Pancreas (tissue), 10 donors: ENCODE measurements around the gene WTIP. TPM values are rescaled to one million over a fixed set of nuclear protein-coding genes. Genes with fewer than 3 reads are reported as not detected.
"Not testable (repeated sequence)": the region's sequence is repeated elsewhere in the genome, so short reads cannot be mapped to it uniquely, and the experiment has no call there.

Source experiments
- ATAC-seq, 4 donors: fragments of 200-7000 bp; cut with Tn5 transposase; one replicate each; pipeline versions ENCODE4 v1.8.0 to v1.9.1; 2020; ENCODE audit warnings: mild to moderate bottlenecking in 4 of 4, moderate library complexity in 4 of 4
- DNase-seq, 6 donors: peaks; one replicate each; pipeline ENCODE4 v3.0.0-alpha.2; 2020
- FAIRE-seq: peaks from 2 replicates; lab custom pipeline; 2012; peaks lifted over from hg19 to GRCh38; lab: Jason Lieb, UNC
- H3K27ac ChIP-seq, 4 donors: fragments of 200-600 bp; sonication (generic); 1 replicate in 3 of 4; 2 replicates in 1 of 4; pipeline versions ENCODE4 v1.5.0 to v1.8.0; 2020
- H3K27me3 ChIP-seq, 4 donors: fragments of 200-600 bp; one replicate each; pipeline ENCODE4 v1.8.0; 2021
- H3K36me3 ChIP-seq, 3 donors: fragments of 200-600 bp; sonication (generic) in 1 of 3; one replicate each; pipeline versions ENCODE4 v1.5.0 to v1.8.0; 2020 to 2021
- H3K4me1 ChIP-seq, 3 donors: fragments of 200-600 bp; one replicate each; pipeline ENCODE4 v1.8.0; 2021
- H3K4me3 ChIP-seq, 4 donors: fragments of 200-600 bp; sonication (generic) in 2 of 4; one replicate each; pipeline versions ENCODE4 v1.5.0 to v1.8.0; 2020 to 2021
- H3K9me3 ChIP-seq, 4 donors: fragments of 200-600 bp; one replicate each; pipeline ENCODE4 v1.8.0; 2021
- WGBS, 2 donors: extraction: QIAGEN DNeasy Blood & Tissue Kit; methylation state at CpG; one replicate each; pipeline ENCODE4 v1.1.7; 2013; 5-methylcytosine and 5-hydroxymethylcytosine counted together
- intact Hi-C, 3 donors: fragments of 100-400 bp; cut with DNase I; formaldehyde crosslinking; loops; one replicate each; pipeline versions ENCODE4 v1.11.1 to v1.14.2; 2022
- polyA plus RNA-seq, 2 donors: library from polyadenylated mRNA; stranded (reverse); fragments of 200-250 nt; gene quantifications; one replicate each; pipeline ENCODE4 v1.2.3, GENCODE V29; 2013
- total RNA-seq, 6 donors: library from RNA; stranded (reverse); fragmentation: NEBNext Ultra II Directional in 4 of 6; extraction: Animal tissue kit (Norgen Biotek cat#: 25700) in 4 of 6; gene quantifications; one replicate each; pipeline versions ENCODE4 v1.2.1 to v1.2.4, GENCODE V29; 2021 to 2023
- TF ChIP-seq, protein P1 (sequence below), 4 donors: fragments of 200-600 bp; sonication (generic) in 3 of 4; IDR thresholded peaks; one replicate each; pipeline versions ENCODE4 v1.5.0 to v1.8.0; 2021; ENCODE audit warnings: antibody characterized with exemption in 4 of 4
- donor health status: healthy with polysubstance abuse.
- donor health status: DM: no; HTN: no; CAD: no; lungs with moderate emphysema.
- donor health status: DM: no; HTN: no; CAD: no.
- donor health status: control.
- donor health status: control.
- donor health status: Bipolar disorder and iron deficiency.
- donor health status: DM: yes; HTN: yes; CAD: no.
- donor health status: DM: no; HTN: no; CAD: no.
- donor health status: DM: no; HTN: no; CAD: no.
- donor health status: DM: yes; HTN: yes; CAD: no.

Gene WTIP
- total and polyA plus RNA-seq, 8 donors: 3.4 to 11.3 (median 4.4) TPM

DNA sequence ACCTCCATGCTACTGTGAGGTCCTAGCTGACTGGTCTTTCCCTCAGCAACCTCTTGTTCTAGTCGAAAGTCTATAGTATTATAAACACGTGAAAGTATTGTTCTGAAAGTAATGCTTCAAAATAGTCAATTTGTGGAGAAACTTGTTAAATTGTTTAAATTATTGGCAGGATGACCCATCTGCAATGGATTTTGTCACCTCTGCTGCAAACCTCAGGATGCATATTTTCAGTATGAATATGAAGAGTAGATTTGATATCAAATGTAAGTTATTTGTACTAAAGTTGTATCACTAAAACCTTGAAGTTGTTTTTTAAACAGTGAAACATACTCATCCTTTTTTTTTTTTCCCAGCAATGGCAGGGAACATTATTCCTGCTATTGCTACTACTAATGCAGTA lies 27.5 kb upstream of the WTIP start:
- H3K27me3 ChIP-seq: no peaks in the 10 kb centered on the region
- ATAC-seq: no peak
- WGBS, 2 donors: 81 to 83% methylated on average over 2 of the region's 2 CpGs
- no peak for DNase-seq
- H3K27ac ChIP-seq: no peak overlapping the region
- H3K4me3 ChIP-seq: no peak overlapping the region
- no peak for FAIRE-seq
- intact Hi-C loops: no loop called here
- TF ChIP-seq, protein P1, sequence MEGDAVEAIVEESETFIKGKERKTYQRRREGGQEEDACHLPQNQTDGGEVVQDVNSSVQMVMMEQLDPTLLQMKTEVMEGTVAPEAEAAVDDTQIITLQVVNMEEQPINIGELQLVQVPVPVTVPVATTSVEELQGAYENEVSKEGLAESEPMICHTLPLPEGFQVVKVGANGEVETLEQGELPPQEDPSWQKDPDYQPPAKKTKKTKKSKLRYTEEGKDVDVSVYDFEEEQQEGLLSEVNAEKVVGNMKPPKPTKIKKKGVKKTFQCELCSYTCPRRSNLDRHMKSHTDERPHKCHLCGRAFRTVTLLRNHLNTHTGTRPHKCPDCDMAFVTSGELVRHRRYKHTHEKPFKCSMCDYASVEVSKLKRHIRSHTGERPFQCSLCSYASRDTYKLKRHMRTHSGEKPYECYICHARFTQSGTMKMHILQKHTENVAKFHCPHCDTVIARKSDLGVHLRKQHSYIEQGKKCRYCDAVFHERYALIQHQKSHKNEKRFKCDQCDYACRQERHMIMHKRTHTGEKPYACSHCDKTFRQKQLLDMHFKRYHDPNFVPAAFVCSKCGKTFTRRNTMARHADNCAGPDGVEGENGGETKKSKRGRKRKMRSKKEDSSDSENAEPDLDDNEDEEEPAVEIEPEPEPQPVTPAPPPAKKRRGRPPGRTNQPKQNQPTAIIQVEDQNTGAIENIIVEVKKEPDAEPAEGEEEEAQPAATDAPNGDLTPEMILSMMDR (IDR thresholded peaks at IDR 0.05): no peak
- peaks cover 0 to 53% (median 16%) of the 10 kb centered on the region in 3 donors for H3K36me3 ChIP-seq
- H3K4me1 ChIP-seq: peaks cover 0 to 1% (median 0%) of the 10 kb centered on the region in 3 donors
- no peaks in the 10 kb centered on the region for H3K9me3 ChIP-seq

DNA sequence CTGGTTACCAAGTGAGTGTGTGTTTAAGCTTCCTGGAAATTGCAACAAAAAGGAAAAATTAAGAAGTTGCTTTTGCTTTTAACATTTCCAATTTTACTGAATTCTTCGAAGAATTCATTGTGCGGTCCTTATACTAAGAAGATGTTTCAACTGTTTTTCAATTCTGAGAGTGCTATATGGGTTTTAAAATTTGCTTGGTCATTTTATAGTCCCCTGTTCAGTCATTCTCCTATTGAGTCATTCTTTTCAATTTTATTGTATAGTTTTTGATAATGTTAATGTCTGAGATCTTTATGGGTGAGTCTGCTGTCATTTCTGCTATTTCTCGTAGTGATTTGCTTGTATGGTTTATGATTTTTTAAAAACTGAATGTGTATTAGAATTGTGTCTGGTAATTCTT lies 26.9 kb upstream of the WTIP start:
- WGBS, 2 donors: 97 to 98% methylated on average over 3 of the region's 3 CpGs
- H3K36me3 ChIP-seq: peaks cover 0 to 54% (median 16%) of the 10 kb centered on the region in 3 donors
- no peak for FAIRE-seq
- TF ChIP-seq, protein P1 (IDR thresholded peaks at IDR 0.05): no peak
- no peak for ATAC-seq
- intact Hi-C loops: no loop called here
- H3K27ac ChIP-seq: no peak overlapping the region
- no peaks in the 10 kb centered on the region for H3K9me3 ChIP-seq
- no peak for DNase-seq
- H3K4me3 ChIP-seq: no peak overlapping the region
- peaks cover 0 to 7% (median 0%) of the 10 kb centered on the region in 3 donors for H3K4me1 ChIP-seq
- H3K27me3 ChIP-seq: no peaks in the 10 kb centered on the region

DNA sequence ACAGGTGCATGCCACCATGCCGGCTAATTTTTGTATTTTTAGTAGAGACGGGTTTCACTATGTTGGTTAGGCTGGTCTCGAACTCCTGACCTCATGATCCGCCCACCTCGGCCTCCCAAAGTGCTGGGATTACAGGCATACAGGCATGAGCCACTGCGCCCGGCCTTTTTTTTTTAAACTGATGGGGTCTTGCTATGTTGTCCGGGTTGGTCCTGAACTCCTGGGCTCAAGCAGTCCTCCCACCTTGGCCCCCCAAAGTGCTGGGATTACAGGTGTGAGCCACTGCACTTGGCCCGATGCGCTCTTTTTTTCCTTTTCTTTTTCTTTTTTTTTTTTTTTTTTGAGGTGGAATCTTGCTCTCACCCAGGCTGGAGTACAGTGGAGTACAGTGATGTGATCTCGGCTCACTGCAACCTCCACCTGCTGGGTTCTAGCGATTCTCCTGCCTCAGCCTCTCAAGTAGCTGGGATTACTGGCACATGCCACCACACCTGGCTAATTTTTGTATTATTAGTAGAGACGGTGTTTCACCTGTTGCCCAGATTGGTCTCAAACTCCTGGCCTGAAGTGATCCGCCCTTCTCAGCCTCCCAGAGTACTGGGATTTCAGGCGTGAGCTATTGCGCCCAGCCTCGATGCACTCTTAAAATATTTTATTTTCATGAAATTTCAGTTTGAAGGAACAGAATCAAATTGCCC lies 25.6 kb upstream of the WTIP start:
- intact Hi-C loops, H3K27ac ChIP-seq, ATAC-seq, FAIRE-seq, H3K27me3 ChIP-seq, H3K9me3 ChIP-seq, H3K4me3 ChIP-seq, H3K4me1 ChIP-seq, DNase-seq: not testable (repeated sequence)
- 91% methylated on average over 17 of the region's 17 CpGs for WGBS, 2 donors
- H3K36me3 ChIP-seq: peaks cover 7 to 50% (median 15%) of the 10 kb centered on the region in 3 donors

- peaks cover 0 to 7% (median 0%) of the 10 kb centered on the region in 3 donors for H3K4me1 ChIP-seq
- ATAC-seq (no peak), FAIRE-seq (no peak), DNase-seq (no peak)
- no peaks in the 10 kb centered on the region for H3K27me3 ChIP-seq
- no peak overlapping the region for H3K4me3 ChIP-seq
- TF ChIP-seq, protein P1 (IDR thresholded peaks at IDR 0.05): no peak
- peaks cover 13 to 54% (median 19%) of the 10 kb centered on the region in 3 donors for H3K36me3 ChIP-seq
- intact Hi-C loops: no loop called here
- H3K27ac ChIP-seq: no peak overlapping the region
- 70 to 72% methylated on average over 4 of the region's 4 CpGs for WGBS, 2 donors
- no peaks in the 10 kb centered on the region for H3K9me3 ChIP-seq
Observed at GRCh38 chr19:34457446-34457845, 24.1 kb upstream of the WTIP start.

GRCh38 chr19:34458677-34459076 lies 22.9 kb upstream of the WTIP start:
- Histone ChIP-seq H3K4me3 (no peak overlapping the region), H3K4me1 (peaks cover 0 to 7% (median 0%) of the 10 kb centered on the region in 3 donors), H3K27ac (no peak overlapping the region), H3K9me3 (no peaks in the 10 kb centered on the region), H3K36me3 (peaks cover 5 to 56% (median 19%) of the 10 kb centered on the region in 3 donors), H3K27me3 (no peaks in the 10 kb centered on the region)
- no peak for ATAC-seq
- no peak for DNase-seq
- no peak for FAIRE-seq
- WGBS, 2 donors: 92 to 93% methylated on average over 5 of the region's 5 CpGs
- intact Hi-C loops: no loop called here
- TF ChIP-seq, protein P1 (IDR thresholded peaks at IDR 0.05): no peak
